ENCODE data around the gene HTR6.

HTR6 gene

DNA sequence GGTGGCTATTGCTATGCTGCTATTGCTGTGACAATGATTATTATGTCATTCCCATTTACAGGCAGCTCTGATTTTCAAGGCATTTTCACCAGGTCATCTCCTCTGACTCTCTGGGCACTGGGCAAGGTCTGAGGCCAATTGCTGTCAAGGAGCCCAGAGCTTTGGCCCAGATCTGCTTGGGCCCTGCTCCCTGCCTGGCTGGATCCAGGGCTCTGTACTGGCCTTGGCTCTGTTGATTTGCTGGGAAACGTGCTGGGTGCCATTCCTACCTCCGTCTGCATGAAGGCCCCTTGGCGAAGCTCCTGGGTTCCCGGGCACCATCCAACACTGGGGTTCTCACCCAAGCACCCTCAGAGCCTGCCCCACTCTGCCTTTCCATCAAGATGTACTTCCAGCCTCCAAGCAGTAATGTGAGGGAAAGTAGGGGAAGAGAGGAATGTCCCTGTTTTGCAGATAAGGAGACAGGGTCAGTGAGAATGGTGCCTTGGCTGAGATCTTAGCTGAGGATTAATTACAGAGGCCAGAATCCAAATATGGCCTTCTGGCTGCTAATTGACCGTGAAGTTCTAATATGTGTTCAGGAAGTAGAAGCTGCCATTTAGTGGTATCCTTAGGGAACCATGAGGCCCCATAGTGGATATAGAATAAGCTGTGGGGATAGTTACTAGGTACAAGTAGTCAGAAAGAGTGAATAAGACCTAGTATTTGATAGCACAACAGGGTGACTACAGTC, 63.9 kb downstream of the HTR6 start:
- no peak for DNase-seq

DNA sequence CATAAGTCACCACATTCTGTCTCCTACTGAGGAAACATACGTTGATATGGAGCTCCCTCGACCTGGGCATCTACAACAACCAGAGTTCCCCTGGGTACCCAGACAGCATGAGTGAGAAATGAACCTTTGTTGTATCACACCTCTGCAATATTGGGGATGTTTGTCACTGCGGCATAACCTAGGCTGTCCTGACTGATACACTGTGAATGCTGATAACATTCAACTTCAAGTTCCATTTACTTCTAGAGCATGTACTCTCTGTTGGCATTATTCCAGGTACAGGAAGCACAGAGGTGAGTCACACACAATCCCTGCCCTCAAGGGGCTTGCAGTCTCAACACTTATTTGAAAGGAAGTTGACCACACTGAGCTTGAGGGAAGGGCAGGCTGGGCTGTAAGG, 65.6 kb downstream of the HTR6 start:
- no peak for DNase-seq

Measured in femur (tissue), 1 donor.